Measurements from ENCODE around the gene GPC1.
"Not testable (repeated sequence)": the region's sequence is repeated elsewhere in the genome, so short reads cannot be mapped to it uniquely, and the experiment has no call there.

The GPC1 gene

GRCh38 chr2:240467659-240468302, 32.3 kb downstream of the GPC1 start:
- DNase-seq: no peak

- no peak for DNase-seq
Observed at GRCh38 chr2:240468303-240469238, 33.1 kb downstream of the GPC1 start.

GRCh38 chr2:240469239-240469636, 33.8 kb downstream of the GPC1 start:
- DNase-seq: no peak

GRCh38 chr2:240469740-240470139, 34.3 kb downstream of the GPC1 start:
- no peak for DNase-seq

- no peak for DNase-seq
Observed at GRCh38 chr2:240472078-240472790, 36.8 kb downstream of the GPC1 start.

- no peak for DNase-seq
Observed at GRCh38 chr2:240473211-240473610, 37.7 kb downstream of the GPC1 start.

- no peak for DNase-seq
Observed at GRCh38 chr2:240477916-240478315, 42.5 kb downstream of the GPC1 start.

- DNase-seq: no peak
Observed at GRCh38 chr2:240478346-240479110, 43.1 kb downstream of the GPC1 start.

GRCh38 chr2:240479111-240479501, 43.6 kb downstream of the GPC1 start:
- DNase-seq: no peak

GRCh38 chr2:240480834-240481623, 45.6 kb downstream of the GPC1 start:
- DNase-seq: no peak

- no peak for DNase-seq
Observed at GRCh38 chr2:240481720-240482119, 46.3 kb downstream of the GPC1 start.

GRCh38 chr2:240482141-240482540, 46.7 kb downstream of the GPC1 start:
- DNase-seq: no peak

- DNase-seq: no peak
Observed at GRCh38 chr2:240491483-240491882, 56.0 kb downstream of the GPC1 start.

- DNase-seq: no peak
Observed at GRCh38 chr2:240494194-240494793, 58.8 kb downstream of the GPC1 start.

GRCh38 chr2:240494942-240495341, 59.5 kb downstream of the GPC1 start:
- DNase-seq: not testable (repeated sequence)

GRCh38 chr2:240497082-240497481, 61.6 kb downstream of the GPC1 start:
- not testable (repeated sequence) for DNase-seq

GRCh38 chr2:240498171-240498957, 62.9 kb downstream of the GPC1 start:
- DNase-seq: no peak

- DNase-seq: no peak
Observed at GRCh38 chr2:240498958-240499260, 63.4 kb downstream of the GPC1 start.

- no peak for DNase-seq
Observed at GRCh38 chr2:240499309-240500301, 64.1 kb downstream of the GPC1 start.
